HG03521 (cell line): ENCODE results near the gene CFAP65.

Experiments used
- ATAC-seq: cut with Tn5 transposase; IDR thresholded peaks from one replicate; pipeline ENCODE4 v1.9.1; 2021; ENCODE audit warnings: mild to moderate bottlenecking, moderate library complexity; ENCODE audit not compliant: unreplicated experiment

The CFAP65 gene

GRCh38 chr2:218979846-218980734, 61.2 kb downstream of the CFAP65 start:
- ATAC-seq = peak; percentile 87

GRCh38 chr2:218975060-218975777, 66.1 kb downstream of the CFAP65 start:
- no peak for ATAC-seq

GRCh38 chr2:218970894-218971293, 70.4 kb downstream of the CFAP65 start:
- no peak for ATAC-seq

- no peak for ATAC-seq
These were observed 77.1 kb downstream of the CFAP65 start for GRCh38 chr2:218964041-218964771.

- no peak for ATAC-seq
These were observed 77.7 kb downstream of the CFAP65 start for GRCh38 chr2:218963601-218964000.

- no peak for ATAC-seq
These were observed 78.3 kb downstream of the CFAP65 start for GRCh38 chr2:218962859-218963492.

- no peak for ATAC-seq
These were observed 79.4 kb downstream of the CFAP65 start for GRCh38 chr2:218961651-218962570.

GRCh38 chr2:218961229-218961628, 80.1 kb downstream of the CFAP65 start:
- no peak for ATAC-seq

GRCh38 chr2:218960309-218961165, 80.8 kb downstream of the CFAP65 start:
- ATAC-seq = no peak

GRCh38 chr2:218959761-218960308, 81.5 kb downstream of the CFAP65 start:
- ATAC-seq = no peak

- peak; percentile 94 for ATAC-seq
These were observed 82.1 kb downstream of the CFAP65 start, which contains the start of gene CDK5R2 for GRCh38 chr2:218959141-218959731. CDK5R2 (plus strand) TSS chr2:218959666; CDS start chr2:218959821, 155 bp downstream.

- ATAC-seq = no peak
These were observed 83.0 kb downstream of the CFAP65 start for GRCh38 chr2:218958276-218958675.

GRCh38 chr2:218957671-218958070, 83.6 kb downstream of the CFAP65 start:
- ATAC-seq = no peak

- ATAC-seq = no peak
These were observed 85.3 kb downstream of the CFAP65 start for GRCh38 chr2:218956039-218956438.

- no peak for ATAC-seq
These were observed 86.6 kb downstream of the CFAP65 start for GRCh38 chr2:218954541-218955300.

- ATAC-seq = no peak
These were observed 87.9 kb downstream of the CFAP65 start for GRCh38 chr2:218953366-218953954.
